ENCODE measurements around the gene SEC16B. TPM values are rescaled to one million over a fixed set of nuclear protein-coding genes. Genes with fewer than 3 reads are reported as not detected.

Gene SEC16B
- total and polyA plus RNA-seq, 4 experiments from 2014 or later: not detected

DNA sequence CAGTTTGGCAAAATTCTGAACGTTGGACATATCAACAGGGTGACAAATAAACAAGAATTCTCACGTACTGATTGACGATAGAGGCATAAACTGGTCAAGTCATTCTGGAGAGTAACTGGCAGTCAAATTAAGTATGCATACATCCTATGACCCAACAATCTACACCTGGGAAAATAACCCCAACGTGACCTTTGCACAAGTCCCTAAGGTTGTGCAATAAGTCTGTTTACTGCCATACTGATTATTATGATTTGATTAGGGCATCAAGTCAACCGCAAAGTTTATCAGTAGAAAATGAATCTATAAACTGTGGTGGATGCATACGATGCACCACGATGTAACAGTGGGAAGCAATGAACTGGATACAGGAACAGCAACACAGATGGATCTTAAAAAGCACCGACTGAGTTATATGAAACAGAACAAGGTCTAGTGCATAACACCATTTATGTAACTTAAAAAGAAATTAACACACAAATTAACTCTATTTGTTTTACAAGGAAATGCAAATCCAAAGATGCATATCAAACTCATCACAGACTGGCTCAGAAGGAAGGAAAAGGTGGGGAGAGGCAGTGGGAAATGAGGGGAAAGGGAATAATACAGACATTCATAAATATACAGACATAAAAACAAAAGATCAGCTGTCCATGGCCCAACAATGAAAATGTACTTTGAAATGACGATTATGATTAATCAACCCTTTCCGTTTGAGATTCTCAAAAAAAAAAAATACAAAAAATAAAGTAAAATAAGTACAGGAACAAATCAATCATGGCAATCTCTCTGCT, 41.0 kb upstream of the SEC16B start:
- POLR2A ChIA-PET (ENCODE audit: partially characterized antibody): no interaction called here
- Histone ChIP-seq H3K4me1 (ENCODE audit: insufficient read depth, low read length) (no peaks in the 10 kb centered on the region), H3K36me3 (ENCODE audit: insufficient read depth, low read length) (no peaks in the 10 kb centered on the region), H3K9me3 (ENCODE audit: control insufficient read depth in 1 of 2, low read length in 2 of 2) (no peaks in the 10 kb centered on the region), H3K27ac (ENCODE audit: low read depth, low read length) (no peak overlapping the region), H3K27me3 (ENCODE audit: insufficient read depth, low read length) (no peaks in the 10 kb centered on the region), H3K4me3 (ENCODE audit: low read length in 2 of 2) (no peak overlapping the region)
- CTCF ChIA-PET (ENCODE audit: partially characterized antibody): no interaction called here
- Mint-ChIP-seq H3K4me3 (no peak overlapping the region), H3K27me3 (no peaks in the 10 kb centered on the region), H3K27ac (no peak overlapping the region), H3K9me3 (peaks cover 0 to 7% (median under 1%) of the 10 kb centered on the region in 8 donors), H3K36me3 (no peaks in the 10 kb centered on the region), H3K4me1 (no peaks in the 10 kb centered on the region)
- intact Hi-C loops (cut with micrococcal nuclease): no loop called here
- DNase-seq: no peak

GRCh38 chr1:178006043-178006442, 36.2 kb upstream of the SEC16B start:
- H3K9me3 Mint-ChIP-seq: peaks cover 0 to 3% (median 2%) of the 10 kb centered on the region in 8 donors
- Histone ChIP-seq H3K4me1 (ENCODE audit: insufficient read depth, low read length) (no peaks in the 10 kb centered on the region), H3K27me3 (ENCODE audit: insufficient read depth, low read length) (no peaks in the 10 kb centered on the region), H3K27ac (ENCODE audit: low read depth, low read length) (no peak overlapping the region), H3K9me3 (ENCODE audit: control insufficient read depth in 1 of 2, low read length in 2 of 2) (no peaks in the 10 kb centered on the region), H3K4me3 (ENCODE audit: low read length in 2 of 2) (no peak overlapping the region), H3K36me3 (ENCODE audit: insufficient read depth, low read length) (no peaks in the 10 kb centered on the region)
- DNase-seq: no peak
- H3K4me1 Mint-ChIP-seq: no peaks in the 10 kb centered on the region
- intact Hi-C loops (cut with micrococcal nuclease): no loop called here
- ChIA-PET POLR2A (ENCODE audit: partially characterized antibody) (no interaction called here), CTCF (ENCODE audit: partially characterized antibody) (no interaction called here)
- no peak overlapping the region for H3K27ac Mint-ChIP-seq
- no peak overlapping the region for H3K4me3 Mint-ChIP-seq
- no peaks in the 10 kb centered on the region for H3K36me3 Mint-ChIP-seq
- no peaks in the 10 kb centered on the region for H3K27me3 Mint-ChIP-seq

- Histone ChIP-seq H3K4me3 (ENCODE audit: low read length in 2 of 2) (no peak overlapping the region), H3K9me3 (ENCODE audit: control insufficient read depth in 1 of 2, low read length in 2 of 2) (no peaks in the 10 kb centered on the region), H3K4me1 (ENCODE audit: insufficient read depth, low read length) (no peaks in the 10 kb centered on the region), H3K27me3 (ENCODE audit: insufficient read depth, low read length) (no peaks in the 10 kb centered on the region), H3K36me3 (ENCODE audit: insufficient read depth, low read length) (no peaks in the 10 kb centered on the region), H3K27ac (ENCODE audit: low read depth, low read length) (no peak overlapping the region)
- no peak overlapping the region for H3K27ac Mint-ChIP-seq
- H3K36me3 Mint-ChIP-seq: no peaks in the 10 kb centered on the region
- intact Hi-C loops (cut with micrococcal nuclease): no loop called here
- no peak overlapping the region for H3K4me3 Mint-ChIP-seq
- H3K9me3 Mint-ChIP-seq: peaks cover 0 to 3% (median 2%) of the 10 kb centered on the region in 8 donors
- H3K4me1 Mint-ChIP-seq: no peaks in the 10 kb centered on the region
- DNase-seq: no peak
- ChIA-PET POLR2A (ENCODE audit: partially characterized antibody) (no interaction called here), CTCF (ENCODE audit: partially characterized antibody) (no interaction called here)
- H3K27me3 Mint-ChIP-seq: no peaks in the 10 kb centered on the region
Measured at GRCh38 chr1:178005450-178005849, 35.6 kb upstream of the SEC16B start.

DNA sequence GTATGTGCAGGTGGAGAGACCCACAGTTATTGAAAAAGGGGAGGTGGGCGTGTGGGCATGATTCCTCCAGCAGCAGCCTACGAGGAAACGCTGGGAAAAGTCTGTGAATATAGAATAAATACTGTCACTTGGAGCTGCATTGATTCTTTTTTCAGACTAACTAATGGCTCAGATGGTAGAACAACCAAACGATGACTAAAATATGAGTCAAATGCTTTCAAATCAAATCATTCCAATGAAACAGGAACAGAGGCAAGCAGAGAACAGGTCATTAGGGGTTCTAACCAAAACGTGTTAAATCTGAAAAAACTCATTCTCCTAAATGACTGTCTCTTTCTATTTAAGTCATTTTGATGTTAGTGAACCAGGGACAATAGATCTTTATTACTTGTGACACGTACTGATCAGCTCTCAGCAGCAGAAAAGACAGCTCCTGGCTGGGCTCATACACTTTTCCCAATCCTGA, 35.1 kb upstream of the SEC16B start:
- Histone ChIP-seq H3K27me3 (ENCODE audit: insufficient read depth, low read length) (no peaks in the 10 kb centered on the region), H3K4me1 (ENCODE audit: insufficient read depth, low read length) (no peaks in the 10 kb centered on the region), H3K36me3 (ENCODE audit: insufficient read depth, low read length) (no peaks in the 10 kb centered on the region), H3K4me3 (ENCODE audit: low read length in 2 of 2) (no peak overlapping the region), H3K27ac (ENCODE audit: low read depth, low read length) (no peak overlapping the region), H3K9me3 (ENCODE audit: control insufficient read depth in 1 of 2, low read length in 2 of 2) (no peaks in the 10 kb centered on the region)
- ChIA-PET CTCF (ENCODE audit: partially characterized antibody) (no interaction called here), POLR2A (ENCODE audit: partially characterized antibody) (no interaction called here)
- DNase-seq: no peak
- H3K9me3 Mint-ChIP-seq: peaks cover 0 to 3% (median 2%) of the 10 kb centered on the region in 8 donors
- H3K4me1 Mint-ChIP-seq: no peaks in the 10 kb centered on the region
- intact Hi-C loops (cut with micrococcal nuclease): no loop called here
- H3K27ac Mint-ChIP-seq: no peak overlapping the region
- H3K4me3 Mint-ChIP-seq: no peak overlapping the region
- no peaks in the 10 kb centered on the region for H3K27me3 Mint-ChIP-seq
- no peaks in the 10 kb centered on the region for H3K36me3 Mint-ChIP-seq

- Mint-ChIP-seq H3K27me3 (no peaks in the 10 kb centered on the region), H3K4me3 (no peak overlapping the region), H3K27ac (no peak overlapping the region), H3K36me3 (no peaks in the 10 kb centered on the region), H3K4me1 (no peaks in the 10 kb centered on the region), H3K9me3 (peaks cover 2 to 10% (median 4%) of the 10 kb centered on the region in 8 donors)
- ChIA-PET POLR2A (ENCODE audit: partially characterized antibody) (no interaction called here), CTCF (ENCODE audit: partially characterized antibody) (no interaction called here)
- H3K27me3 ChIP-seq (ENCODE audit: insufficient read depth, low read length): no peaks in the 10 kb centered on the region
- H3K27ac ChIP-seq (ENCODE audit: low read depth, low read length): no peak overlapping the region
- intact Hi-C loops (cut with micrococcal nuclease): no loop called here
- H3K36me3 ChIP-seq (ENCODE audit: insufficient read depth, low read length): no peaks in the 10 kb centered on the region
- no peak for DNase-seq
- H3K4me3 ChIP-seq (ENCODE audit: low read length in 2 of 2): no peak overlapping the region
- H3K4me1 ChIP-seq (ENCODE audit: insufficient read depth, low read length): no peaks in the 10 kb centered on the region
- H3K9me3 ChIP-seq (ENCODE audit: control insufficient read depth in 1 of 2, low read length in 2 of 2): no peaks in the 10 kb centered on the region
Measured at GRCh38 chr1:177998696-177999631, 29.1 kb upstream of the SEC16B start.

DNA sequence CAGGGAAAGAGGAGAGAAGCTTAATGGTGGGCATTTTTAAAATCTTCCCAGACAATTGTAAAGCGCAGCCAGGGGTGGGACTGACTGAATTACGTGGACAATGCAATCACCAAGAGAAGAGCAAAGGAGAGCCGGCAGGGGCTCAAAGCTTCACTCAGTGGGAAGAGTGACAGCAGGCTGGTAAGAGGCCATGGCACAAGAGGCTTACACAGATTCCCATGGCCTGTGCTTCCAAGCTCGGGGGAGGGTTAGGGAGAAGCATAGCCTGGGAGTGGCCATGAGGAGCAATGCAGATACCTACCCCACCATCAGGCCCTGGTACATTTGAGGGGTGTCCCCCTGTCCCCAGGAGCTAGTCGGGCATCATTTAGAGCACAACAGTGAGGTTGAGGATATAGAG, 27.1 kb upstream of the SEC16B start:
- H3K27ac ChIP-seq (ENCODE audit: low read depth, low read length): no peak overlapping the region
- H3K27me3 ChIP-seq (ENCODE audit: insufficient read depth, low read length): no peaks in the 10 kb centered on the region
- Mint-ChIP-seq H3K4me3 (no peak overlapping the region), H3K36me3 (no peaks in the 10 kb centered on the region), H3K27ac (no peak overlapping the region), H3K9me3 (peaks cover 2 to 8% (median 5%) of the 10 kb centered on the region in 8 donors), H3K27me3 (no peaks in the 10 kb centered on the region), H3K4me1 (no peaks in the 10 kb centered on the region)
- no peaks in the 10 kb centered on the region for H3K36me3 ChIP-seq (ENCODE audit: insufficient read depth, low read length)
- POLR2A ChIA-PET (ENCODE audit: partially characterized antibody): no interaction called here
- H3K4me3 ChIP-seq (ENCODE audit: low read length in 2 of 2): no peak overlapping the region
- H3K9me3 ChIP-seq (ENCODE audit: control insufficient read depth in 1 of 2, low read length in 2 of 2): no peaks in the 10 kb centered on the region
- CTCF ChIA-PET (ENCODE audit: partially characterized antibody): no interaction called here
- no peak for DNase-seq
- no peaks in the 10 kb centered on the region for H3K4me1 ChIP-seq (ENCODE audit: insufficient read depth, low read length)
- intact Hi-C loops (cut with micrococcal nuclease): no loop called here

DNA sequence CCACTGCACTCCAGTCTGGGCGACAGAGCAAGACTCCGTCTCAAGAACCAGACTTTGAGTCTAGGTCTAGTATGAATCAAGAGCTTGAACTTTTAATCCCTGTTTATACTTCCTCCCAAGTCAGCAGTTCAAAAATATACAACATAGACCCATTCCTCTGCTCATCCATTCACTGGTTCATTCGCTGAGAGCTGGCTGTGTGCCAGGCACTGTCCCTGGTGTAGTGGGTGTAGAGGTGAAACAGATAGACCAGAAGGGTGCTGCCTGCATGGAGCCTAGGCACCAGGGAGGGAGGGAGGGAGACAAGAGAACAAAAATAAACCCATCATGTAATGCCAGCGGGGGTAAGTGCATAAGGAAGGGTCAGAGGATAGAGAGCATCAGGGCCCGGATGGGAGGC, 25.5 kb upstream of the SEC16B start:
- H3K4me1 ChIP-seq (ENCODE audit: insufficient read depth, low read length): no peaks in the 10 kb centered on the region
- DNase-seq: no peak
- Mint-ChIP-seq H3K9me3 (peaks cover 4 to 10% (median 7%) of the 10 kb centered on the region in 8 donors), H3K27ac (no peak overlapping the region), H3K4me3 (no peak overlapping the region), H3K27me3 (no peaks in the 10 kb centered on the region), H3K36me3 (no peaks in the 10 kb centered on the region), H3K4me1 (no peaks in the 10 kb centered on the region)
- no peak overlapping the region for H3K4me3 ChIP-seq (ENCODE audit: low read length in 2 of 2)
- H3K36me3 ChIP-seq (ENCODE audit: insufficient read depth, low read length): no peaks in the 10 kb centered on the region
- no peaks in the 10 kb centered on the region for H3K9me3 ChIP-seq (ENCODE audit: control insufficient read depth in 1 of 2, low read length in 2 of 2)
- intact Hi-C loops (cut with micrococcal nuclease): no loop called here
- ChIA-PET POLR2A (ENCODE audit: partially characterized antibody) (no interaction called here), CTCF (ENCODE audit: partially characterized antibody) (no interaction called here)
- H3K27ac ChIP-seq (ENCODE audit: low read depth, low read length): no peak overlapping the region
- H3K27me3 ChIP-seq (ENCODE audit: insufficient read depth, low read length): no peaks in the 10 kb centered on the region
